B cell (primary cell): Measurements from ENCODE around the gene GRIP1.

Source experiments
- CTCF ChIP-seq: fragments of 200-600 bp; IDR thresholded peaks from one replicate; pipeline ENCODE4 v1.8.0; 2022; ENCODE audit warnings: antibody characterized with exemption, mild to moderate bottlenecking
- EZH2 ChIP-seq: IDR thresholded peaks from 2 replicates; pipeline ENCODE4 v1.6.1; 2012; ENCODE audit warnings: borderline replicate concordance, low read depth, mild to moderate bottlenecking, moderate library complexity, low read length; ENCODE audit not compliant: insufficient read depth, poor library complexity, severe bottlenecking

GRCh38 chr12:66467932-66468331 is 210.9 kb downstream of the GRIP1 start:
- TF ChIP-seq CTCF = no peak
- no peak for TF ChIP-seq EZH2
